KOPT-K1 (cell line): ENCODE results near the gene RPAP2.

Experiments
- H3K27ac ChIP-seq: fragments of 200-600 bp; sonication (generic); 2 replicates; pipeline ENCODE4 v1.5.1; 2016; ENCODE audit warnings: antibody characterized with exemption, mild to moderate bottlenecking, low read depth, low read length; ENCODE audit not compliant: poor library complexity, severe bottlenecking
- H3K36me3 ChIP-seq: fragments of 200-600 bp; sonication (generic); 2 replicates; pipeline ENCODE4 v1.5.1; 2017; ENCODE audit warnings: antibody characterized with exemption, mild to moderate bottlenecking, low read length, moderate library complexity; ENCODE audit not compliant: insufficient read depth
- H3K9me3 ChIP-seq: fragments of 200-600 bp; sonication (generic); 2 replicates; pipeline ENCODE4 v1.5.1; 2017; ENCODE audit warnings: antibody characterized with exemption, low read length, mild to moderate bottlenecking; ENCODE audit not compliant: insufficient read depth, poor library complexity, severe bottlenecking

The RPAP2 gene

GRCh38 chr1:92307980-92308379 is 9.1 kb downstream of the RPAP2 start:
- H3K9me3 ChIP-seq = peaks cover 2% of the 10 kb centered on the region
- H3K27ac ChIP-seq = no peak overlapping the region
- peaks cover 77% of the 10 kb centered on the region for H3K36me3 ChIP-seq

DNA sequence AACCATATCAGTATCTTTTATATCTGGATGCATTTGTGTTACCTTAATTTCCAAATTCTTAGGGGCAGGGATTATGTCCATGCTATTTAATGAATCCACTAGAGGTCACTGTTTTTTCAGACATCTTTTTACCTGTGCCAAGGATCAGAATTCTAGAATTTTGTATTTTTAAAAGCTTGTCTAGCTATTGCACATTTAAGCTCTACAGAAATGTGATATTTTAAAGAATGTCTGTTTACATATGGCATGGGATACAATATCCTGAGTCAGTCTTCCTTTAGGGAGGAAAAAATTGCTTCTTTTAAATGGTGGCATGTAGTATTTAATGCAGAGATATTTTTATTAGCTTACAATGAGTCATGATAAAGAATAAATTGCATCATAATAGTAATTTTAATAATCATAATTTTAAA is 11.3 kb downstream of the RPAP2 start:
- Histone ChIP-seq H3K27ac (no peak overlapping the region), H3K36me3 (peaks cover 70% of the 10 kb centered on the region), H3K9me3 (peaks cover 9% of the 10 kb centered on the region)

DNA sequence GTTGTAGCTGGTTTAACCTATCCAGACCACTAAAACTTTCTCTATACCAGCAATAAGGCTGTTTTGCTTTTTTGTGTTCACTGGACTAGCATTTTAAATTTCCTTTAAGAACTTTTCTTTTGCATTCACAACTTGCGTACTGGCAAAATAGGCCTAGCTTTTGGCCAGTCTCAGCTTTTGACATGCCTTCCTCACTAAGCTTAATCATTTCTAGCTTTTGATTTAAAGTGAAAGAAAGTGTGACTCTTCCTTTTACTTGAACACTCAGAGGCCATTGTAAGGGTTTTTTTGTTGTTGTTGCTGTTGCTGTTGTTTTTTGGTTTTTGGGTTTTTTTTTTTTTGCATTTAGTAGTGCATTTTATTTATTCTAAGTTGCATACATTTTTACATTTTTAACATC is 15.2 kb downstream of the RPAP2 start:
- H3K27ac ChIP-seq = no peak overlapping the region
- H3K9me3 ChIP-seq = peaks cover 9% of the 10 kb centered on the region
- peaks cover 37% of the 10 kb centered on the region for H3K36me3 ChIP-seq

- peaks cover 37% of the 10 kb centered on the region for H3K36me3 ChIP-seq
- peaks cover 9% of the 10 kb centered on the region for H3K9me3 ChIP-seq
- H3K27ac ChIP-seq = peak overlapping the region; percentile 62
Observed at GRCh38 chr1:92315766-92316599, 17.1 kb downstream of the RPAP2 start.

DNA sequence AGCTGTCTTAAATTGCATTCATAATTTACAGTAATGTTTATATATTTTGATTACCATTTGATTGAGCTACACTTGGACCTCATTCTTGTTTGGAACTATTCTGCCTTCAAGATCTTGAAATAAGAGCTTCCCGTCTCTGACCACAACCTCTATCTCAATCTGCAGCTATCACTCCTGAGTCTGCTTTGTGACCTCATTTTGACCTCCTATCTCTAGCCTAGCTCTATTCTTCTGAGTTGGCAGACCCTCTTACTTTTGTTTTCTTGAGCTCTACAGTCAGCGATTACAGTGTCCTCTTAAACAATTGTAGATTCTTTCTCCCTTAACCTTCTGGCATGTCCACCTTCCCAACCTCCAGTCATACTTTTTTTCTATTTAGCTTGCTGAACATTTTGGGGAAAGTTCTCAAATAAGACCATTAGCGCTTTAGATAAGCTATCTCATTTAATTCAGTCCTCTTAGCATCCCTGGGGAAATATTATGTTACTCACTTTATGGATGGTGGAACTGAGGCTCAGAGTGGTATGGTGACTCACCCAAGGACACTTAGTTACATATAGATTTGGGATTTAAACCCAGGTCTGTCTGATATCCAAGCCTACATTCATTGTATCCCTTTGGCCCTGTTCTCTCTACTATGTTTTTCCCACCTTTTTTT is 19.1 kb downstream of the RPAP2 start:
- H3K36me3 ChIP-seq = peaks cover 23% of the 10 kb centered on the region
- peak overlapping the region; percentile 62 for H3K27ac ChIP-seq
- H3K9me3 ChIP-seq = peaks cover 7% of the 10 kb centered on the region

- Histone ChIP-seq H3K36me3 (peaks cover 59% of the 10 kb centered on the region), H3K9me3 (peaks cover 30% of the 10 kb centered on the region), H3K27ac (peak overlapping the region; percentile 62)
Observed at GRCh38 chr1:92323473-92324453, 24.9 kb downstream of the RPAP2 start.

DNA sequence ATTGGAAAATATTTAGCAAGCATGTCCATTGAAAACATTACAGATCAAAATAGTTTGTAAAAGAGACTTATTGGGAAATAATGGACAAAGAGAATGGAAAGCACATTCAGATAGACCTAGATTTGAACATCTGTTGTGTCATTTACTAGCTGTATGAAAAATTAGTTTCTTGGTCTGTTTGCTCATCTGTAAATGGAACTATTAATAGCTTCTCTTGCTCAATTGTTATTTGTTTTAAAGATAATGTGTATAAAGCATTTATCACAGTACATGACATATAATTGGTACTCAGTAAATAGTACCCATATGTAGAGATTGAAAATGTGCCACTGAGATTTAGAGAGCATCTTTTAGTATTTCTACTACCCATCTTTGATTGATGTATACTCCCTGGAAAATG is 25.9 kb downstream of the RPAP2 start:
- Histone ChIP-seq H3K36me3 (peaks cover 69% of the 10 kb centered on the region), H3K27ac (peak overlapping the region; percentile 62), H3K9me3 (peaks cover 40% of the 10 kb centered on the region)

- peaks cover 43% of the 10 kb centered on the region for H3K9me3 ChIP-seq
- H3K36me3 ChIP-seq = peaks cover 62% of the 10 kb centered on the region
- no peak overlapping the region for H3K27ac ChIP-seq
Observed at GRCh38 chr1:92326681-92327080, 27.8 kb downstream of the RPAP2 start.

- Histone ChIP-seq H3K9me3 (peaks cover 43% of the 10 kb centered on the region), H3K36me3 (peaks cover 62% of the 10 kb centered on the region), H3K27ac (no peak overlapping the region)
Observed at GRCh38 chr1:92327794-92328193, 28.9 kb downstream of the RPAP2 start.

DNA sequence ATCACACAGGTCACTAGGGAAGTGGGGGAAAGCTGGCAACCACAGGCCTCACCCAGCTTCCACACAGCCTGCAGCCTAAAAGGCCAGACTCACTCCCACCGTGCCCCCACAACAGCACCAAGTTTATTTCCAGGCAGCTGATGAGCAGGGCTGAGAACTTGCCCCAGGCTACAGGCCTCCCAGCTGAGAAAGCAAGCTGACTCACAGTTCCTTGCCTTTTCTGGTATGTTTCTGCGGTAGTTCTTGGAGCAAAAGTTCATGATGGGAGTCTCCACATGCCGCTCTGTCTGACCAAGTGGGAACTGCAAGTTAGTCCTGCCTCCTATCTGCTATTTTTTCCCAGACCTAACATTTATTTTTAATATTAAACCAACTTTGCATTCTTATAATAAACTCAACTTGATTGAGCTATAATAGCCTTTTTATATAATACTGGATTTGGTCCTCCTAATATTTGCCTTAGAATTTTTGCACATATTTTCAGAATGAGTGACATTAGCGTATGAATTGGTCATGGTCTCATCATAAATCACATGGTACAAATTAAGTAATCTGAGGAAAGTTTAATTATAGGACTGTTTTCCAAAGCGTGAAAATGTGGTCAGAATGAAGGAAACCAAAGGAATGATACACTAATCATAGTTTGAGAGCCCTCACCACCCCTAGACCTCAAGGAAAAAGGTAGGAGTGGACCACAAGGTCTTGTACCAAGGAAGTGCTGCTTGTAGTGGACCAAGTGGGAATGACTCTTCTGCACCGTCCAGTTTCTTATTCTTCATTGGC is 30.7 kb downstream of the RPAP2 start:
- Histone ChIP-seq H3K27ac (no peak overlapping the region), H3K9me3 (peaks cover 43% of the 10 kb centered on the region), H3K36me3 (peaks cover 62% of the 10 kb centered on the region)

DNA sequence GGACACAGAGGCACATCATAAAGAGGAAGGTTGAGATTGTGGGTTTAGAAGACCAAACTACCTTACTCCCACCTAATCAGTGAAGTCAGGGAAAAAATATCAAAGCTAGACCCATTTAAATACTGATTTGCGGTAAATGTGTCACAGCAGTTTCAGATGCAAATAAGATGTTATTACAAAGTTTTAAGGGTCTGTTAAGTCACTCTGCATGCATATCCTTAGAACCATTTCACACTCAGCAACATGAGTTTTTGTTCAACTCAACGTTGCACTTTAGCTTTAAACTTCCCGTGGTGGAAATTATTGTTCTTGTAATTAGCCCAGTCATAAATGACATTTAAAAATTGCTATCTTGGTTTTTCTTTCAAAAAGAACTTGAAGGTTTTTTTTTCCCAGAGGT is 34.8 kb downstream of the RPAP2 start:
- H3K27ac ChIP-seq = no peak overlapping the region
- H3K9me3 ChIP-seq = peaks cover 14% of the 10 kb centered on the region
- peaks cover 48% of the 10 kb centered on the region for H3K36me3 ChIP-seq

DNA sequence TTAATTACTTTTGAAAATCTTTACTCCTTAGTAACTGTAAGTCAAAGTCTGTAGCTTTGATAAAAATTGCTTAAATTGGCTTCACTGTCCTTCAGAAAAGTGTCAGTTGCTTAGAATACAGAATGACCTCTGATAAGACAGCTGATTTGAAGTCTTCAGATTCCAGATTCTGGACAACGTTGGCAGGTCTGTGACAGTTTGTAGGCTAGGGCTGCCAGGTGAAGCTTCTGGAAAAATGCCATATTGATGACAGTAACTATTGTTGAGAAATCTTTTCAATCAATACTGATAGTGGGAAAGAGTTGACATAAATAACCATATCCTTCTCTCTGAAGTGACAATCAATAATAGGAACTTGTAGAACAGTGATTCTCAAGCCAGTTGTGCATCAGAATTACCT is 41.3 kb downstream of the RPAP2 start:
- H3K9me3 ChIP-seq = no peaks in the 10 kb centered on the region
- peaks cover 57% of the 10 kb centered on the region for H3K36me3 ChIP-seq
- H3K27ac ChIP-seq = no peak overlapping the region

DNA sequence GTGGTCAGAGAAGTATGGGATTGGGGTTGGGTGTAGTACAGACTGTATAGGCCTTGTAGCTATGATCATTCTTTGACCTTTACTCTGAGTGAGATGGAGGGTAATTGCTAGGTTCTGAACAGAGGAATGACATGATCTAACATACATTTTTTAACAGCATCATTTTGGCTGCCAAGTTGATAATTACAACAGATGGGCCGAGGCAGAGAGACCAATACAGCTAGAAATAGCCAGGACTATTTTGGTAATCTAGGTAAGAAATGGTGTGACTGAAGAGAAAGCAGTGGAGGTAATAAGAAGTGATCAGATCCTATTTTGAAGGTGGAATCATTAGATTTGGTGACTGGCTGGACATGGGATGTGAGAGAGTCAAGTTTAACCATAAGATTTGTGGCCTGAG is 43.5 kb downstream of the RPAP2 start:
- Histone ChIP-seq H3K36me3 (peaks cover 50% of the 10 kb centered on the region), H3K9me3 (no peaks in the 10 kb centered on the region), H3K27ac (no peak overlapping the region)

DNA sequence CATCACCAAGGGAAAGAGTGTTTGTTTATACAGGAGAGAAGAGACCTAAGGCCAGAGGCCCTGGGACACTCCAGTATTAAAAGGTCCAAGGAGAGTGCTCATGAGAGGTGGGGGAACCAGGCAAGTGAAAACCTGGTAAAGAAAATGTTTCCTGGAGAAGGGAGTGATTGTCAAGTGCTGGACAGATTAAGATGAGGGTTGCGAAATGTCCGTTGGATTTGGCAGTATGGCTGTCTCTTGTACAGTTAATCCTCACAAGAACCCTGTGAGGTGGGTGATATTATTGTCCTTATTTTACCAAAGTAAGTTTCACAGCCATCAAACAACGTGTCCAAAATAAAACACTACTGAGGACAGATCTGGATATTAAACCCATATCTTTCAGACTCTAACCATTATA is 44.2 kb downstream of the RPAP2 start:
- Histone ChIP-seq H3K36me3 (peaks cover 56% of the 10 kb centered on the region), H3K9me3 (no peaks in the 10 kb centered on the region), H3K27ac (no peak overlapping the region)
